NOMO-1 (cell line): ENCODE results near the gene SPINT1.

Experiments used
- DNase-seq, 2 experiments: peaks; one replicate each; lab custom pipeline; 2025; ENCODE audit not compliant: unreplicated experiment in 2 of 2; lab: John Stamatoyannopoulos, UW

Gene SPINT1

DNA sequence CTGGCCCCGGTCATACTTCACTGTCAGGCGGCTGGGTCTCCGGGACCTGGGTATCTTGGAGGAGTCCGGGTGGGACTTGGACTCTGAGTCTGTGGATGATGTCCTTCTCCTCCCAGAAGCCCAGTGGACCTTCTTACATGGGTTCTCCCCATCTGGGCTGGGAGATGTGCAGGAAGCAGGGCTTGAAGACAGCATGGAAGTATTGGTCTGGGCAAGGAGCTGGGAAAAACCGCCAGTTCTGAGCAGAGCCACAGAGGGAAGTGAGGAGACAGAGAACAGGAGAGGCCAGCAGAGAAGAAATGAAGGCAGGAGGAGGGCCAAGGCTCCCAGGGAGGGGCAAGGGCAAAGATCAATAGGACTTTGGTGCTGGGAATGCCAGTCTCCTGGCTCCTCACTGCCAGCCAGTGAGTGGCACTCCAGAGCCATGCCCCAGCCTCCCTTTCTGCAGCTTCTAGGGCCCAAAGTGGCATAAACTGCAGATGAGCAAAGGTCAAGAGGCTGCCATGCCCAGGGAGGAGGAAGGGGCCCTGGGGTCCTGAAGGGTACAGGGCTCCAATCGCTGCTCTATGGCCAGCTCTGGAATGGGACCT lies 15.3 kb upstream of the SPINT1 start, which contains the start of gene PPP1R14D:
PPP1R14D (minus strand) TSS at position 262 of the 590 bp plus-strand sequence; CDS start at position 195, 67 bp downstream.
- DNase-seq = no peak

GRCh38 chr15:40829115-40829514 lies 14.7 kb upstream of the SPINT1 start:
- no peak for DNase-seq

DNA sequence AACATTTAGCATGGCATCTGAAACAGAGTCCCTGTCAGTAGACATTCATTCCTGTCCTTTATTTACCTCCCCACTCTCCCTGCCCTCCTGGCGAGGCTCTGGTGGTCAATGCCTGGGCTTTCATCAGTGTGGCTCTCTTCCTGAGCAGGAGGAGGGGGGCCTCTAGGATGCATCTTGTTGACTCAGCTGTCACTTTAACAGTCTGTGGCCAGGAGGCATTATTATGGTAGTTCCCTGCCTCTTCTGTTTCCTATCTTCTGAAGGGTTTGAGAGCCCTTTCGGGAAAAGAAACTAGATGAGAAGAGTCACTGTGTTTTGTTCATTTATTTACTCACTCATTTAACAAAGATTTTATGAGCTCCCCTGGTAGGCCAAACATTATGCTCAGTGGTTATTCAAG lies 13.0 kb upstream of the SPINT1 start:
- no peak for DNase-seq

DNA sequence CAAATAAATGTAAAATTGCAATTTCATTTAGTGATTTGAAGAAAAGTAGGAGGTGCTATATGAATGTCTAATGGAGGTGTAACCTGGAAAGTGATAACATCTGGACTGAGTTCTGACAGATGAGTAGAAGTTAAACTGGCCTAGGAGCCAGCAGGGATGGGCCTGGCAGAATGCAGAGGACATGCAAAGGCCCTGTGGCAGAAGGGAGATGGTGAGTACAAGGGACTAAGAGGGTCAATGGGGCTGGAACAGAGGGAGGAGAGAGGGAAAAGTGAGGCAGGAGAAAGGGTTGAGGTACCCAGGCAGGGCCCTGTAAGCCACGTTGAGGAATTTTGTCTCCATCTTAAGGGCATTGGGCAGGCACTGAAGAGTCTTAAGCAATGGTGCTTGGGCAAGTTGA lies 12.0 kb upstream of the SPINT1 start:
- DNase-seq = no peak

- no peak for DNase-seq
Observed at GRCh38 chr15:40832903-40833302, 10.9 kb upstream of the SPINT1 start.

DNA sequence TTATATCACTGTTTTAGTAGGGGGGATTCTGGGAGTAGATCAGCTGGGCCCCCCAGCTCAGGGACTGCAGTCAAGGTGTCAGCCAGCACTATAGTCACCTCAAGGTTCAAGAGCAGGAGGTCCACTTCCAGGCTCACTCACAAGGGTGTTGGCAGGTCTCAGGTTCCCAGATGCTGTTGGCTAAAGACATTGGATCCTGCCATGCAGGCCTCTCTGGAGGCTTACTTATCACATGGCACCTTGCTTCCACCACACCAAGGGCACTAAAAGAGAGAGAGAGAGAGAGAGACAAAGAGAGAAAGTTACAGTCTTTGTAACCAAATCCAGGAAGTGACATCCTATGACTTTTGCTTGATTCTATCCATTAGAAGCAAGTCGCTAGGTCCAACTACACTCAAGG lies 7.8 kb upstream of the SPINT1 start:
- no peak for DNase-seq

DNA sequence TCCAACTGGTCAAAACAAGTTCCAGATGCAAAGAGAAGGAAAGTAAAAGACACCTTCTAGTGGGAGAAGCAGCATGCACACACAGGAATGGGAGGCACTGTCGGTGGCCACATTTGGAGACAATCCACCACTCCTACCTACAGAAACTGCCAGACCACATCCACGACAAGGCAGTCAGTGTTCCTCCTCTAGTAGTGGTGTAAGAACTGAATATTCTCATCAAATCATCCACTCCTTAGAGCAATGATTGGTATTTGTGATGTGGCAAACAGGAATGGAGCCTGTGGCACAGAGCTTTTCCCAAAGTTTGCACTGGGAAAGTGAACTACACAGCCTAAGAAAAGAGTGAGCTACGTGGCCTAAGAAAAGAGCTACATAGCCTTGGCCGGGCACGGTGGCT lies 5.1 kb upstream of the SPINT1 start:
- DNase-seq = no peak

GRCh38 chr15:40841741-40842140 lies 2.1 kb upstream of the SPINT1 start:
- DNase-seq = no peak

GRCh38 chr15:40843261-40843884 lies 475 bp upstream of the SPINT1 start:
- DNase-seq = no peak

GRCh38 chr15:40844696-40845030 lies 815 bp downstream of the SPINT1 start:
- peak; percentile 34 to 50 for DNase-seq

- DNase-seq = peak; percentile 44 to 49
Observed at GRCh38 chr15:40845036-40845435, 1.2 kb downstream of the SPINT1 start.

GRCh38 chr15:40845511-40846284 lies 1.9 kb downstream of the SPINT1 start:
- no peak for DNase-seq

DNA sequence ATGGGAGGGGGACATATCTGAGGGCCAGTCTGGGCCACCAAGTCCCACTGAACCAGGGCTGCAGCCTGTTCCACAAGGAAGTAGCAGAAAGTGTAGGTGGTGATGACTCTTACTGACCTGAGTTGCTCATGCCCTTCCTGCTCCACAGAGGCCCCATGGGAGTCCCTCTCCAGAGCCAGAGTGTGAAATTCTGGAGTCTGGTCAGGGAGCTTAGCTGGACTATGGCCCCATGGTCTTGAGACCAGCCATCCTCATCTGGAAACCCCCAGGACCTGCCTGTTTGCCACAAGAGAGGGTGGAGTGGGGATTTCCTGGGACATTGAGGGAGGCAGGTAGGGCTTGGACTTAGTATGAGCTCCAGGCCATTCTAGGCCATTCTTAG lies 3.0 kb downstream of the SPINT1 start:
- no peak for DNase-seq

GRCh38 chr15:40847223-40847961 lies 3.5 kb downstream of the SPINT1 start:
- peak; percentile 93 to 96 for DNase-seq

GRCh38 chr15:40850576-40851112 lies 6.8 kb downstream of the SPINT1 start:
- no peak for DNase-seq

DNA sequence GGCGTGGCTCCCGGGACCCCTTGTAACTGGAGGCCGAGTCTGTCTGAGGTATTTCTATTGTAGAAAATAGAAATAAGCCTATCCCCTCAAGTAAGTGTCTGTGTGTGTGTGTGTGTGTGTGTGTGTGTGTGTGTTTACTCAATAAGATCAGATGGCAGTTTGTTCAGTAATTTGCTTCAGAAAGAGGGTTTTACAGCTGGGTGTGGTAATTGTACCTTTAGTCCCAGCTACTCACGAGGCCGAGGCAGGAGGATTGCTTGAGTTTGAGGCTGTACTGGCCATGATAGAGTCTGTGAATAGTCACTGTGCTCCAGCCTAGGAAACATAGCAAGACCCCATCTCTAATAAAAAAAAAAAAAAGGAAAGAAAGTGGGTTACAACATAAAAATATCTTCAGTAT lies 8.7 kb downstream of the SPINT1 start:
- DNase-seq = no peak

GRCh38 chr15:40853241-40853890 lies 9.5 kb downstream of the SPINT1 start:
- no peak for DNase-seq

DNA sequence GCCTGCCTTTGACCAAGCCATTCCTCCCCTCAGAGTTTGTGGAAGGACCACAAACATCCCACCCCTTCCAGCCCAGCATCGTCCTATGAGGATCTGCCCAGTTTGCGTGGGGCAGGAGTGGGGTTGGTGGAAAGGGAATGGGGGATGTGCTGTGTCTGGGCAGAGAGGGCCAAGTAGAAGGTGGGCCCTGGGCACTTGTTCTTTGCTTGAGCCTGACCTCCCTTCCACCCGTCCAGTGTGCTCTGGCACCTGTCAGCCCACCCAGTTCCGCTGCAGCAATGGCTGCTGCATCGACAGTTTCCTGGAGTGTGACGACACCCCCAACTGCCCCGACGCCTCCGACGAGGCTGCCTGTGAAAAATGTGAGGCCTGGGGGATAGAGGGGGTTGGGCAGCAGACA lies 10.3 kb downstream of the SPINT1 start:
- no peak for DNase-seq

- DNase-seq = no peak
Observed at GRCh38 chr15:40855706-40856234, 11.9 kb downstream of the SPINT1 start.

DNA sequence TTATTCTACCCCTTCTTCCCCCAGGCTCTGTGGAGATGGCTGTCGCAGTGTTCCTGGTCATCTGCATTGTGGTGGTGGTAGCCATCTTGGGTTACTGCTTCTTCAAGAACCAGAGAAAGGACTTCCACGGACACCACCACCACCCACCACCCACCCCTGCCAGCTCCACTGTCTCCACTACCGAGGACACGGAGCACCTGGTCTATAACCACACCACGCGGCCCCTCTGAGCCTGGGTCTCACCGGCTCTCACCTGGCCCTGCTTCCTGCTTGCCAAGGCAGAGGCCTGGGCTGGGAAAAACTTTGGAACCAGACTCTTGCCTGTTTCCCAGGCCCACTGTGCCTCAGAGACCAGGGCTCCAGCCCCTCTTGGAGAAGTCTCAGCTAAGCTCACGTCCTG lies 12.9 kb downstream of the SPINT1 start:
- no peak for DNase-seq
